GM21786 (cell line): Measurements from ENCODE around the gene HAPLN1.
"Not testable (repeated sequence)": the region's sequence is repeated elsewhere in the genome, so short reads cannot be mapped to it uniquely, and the experiment has no call there.

ENCODE experiments used
- ATAC-seq: cut with Tn5 transposase; IDR thresholded peaks from one replicate; pipeline ENCODE4 v1.9.1; 2021; ENCODE audit not compliant: unreplicated experiment

The HAPLN1 gene

GRCh38 chr5:83720836-83721537, at the start of gene HAPLN1:
HAPLN1 (minus strand) TSS chr5:83720855; CDS start chr5:83673523, 47,332 bp downstream.
- ATAC-seq, result no peak

GRCh38 chr5:83767409-83767992, 46.8 kb upstream of the HAPLN1 start:
- ATAC-seq, result no peak

DNA sequence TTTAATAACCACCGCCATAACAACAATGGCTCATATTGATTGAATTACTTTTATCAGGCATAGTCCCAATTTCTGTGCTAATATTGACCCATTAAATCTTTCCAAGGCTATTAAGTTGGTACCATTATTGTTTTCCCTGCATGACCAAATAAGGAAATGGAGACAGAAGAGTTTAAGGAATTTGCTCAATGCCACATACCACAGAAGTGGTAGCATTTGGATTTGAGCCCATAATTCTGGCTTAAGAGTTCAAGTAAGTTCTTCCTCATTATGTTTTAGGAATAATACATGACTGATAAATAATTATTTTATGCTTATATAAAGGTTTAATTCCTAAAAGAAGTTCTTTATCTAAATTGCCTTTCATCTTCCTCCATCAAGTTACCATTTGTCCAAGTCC, 43.4 kb upstream of the HAPLN1 start:
- no peak for ATAC-seq

- no peak for ATAC-seq
These were observed 39.9 kb upstream of the HAPLN1 start for GRCh38 chr5:83760579-83760978.

GRCh38 chr5:83752700-83753099, 32.0 kb upstream of the HAPLN1 start:
- no peak for ATAC-seq

DNA sequence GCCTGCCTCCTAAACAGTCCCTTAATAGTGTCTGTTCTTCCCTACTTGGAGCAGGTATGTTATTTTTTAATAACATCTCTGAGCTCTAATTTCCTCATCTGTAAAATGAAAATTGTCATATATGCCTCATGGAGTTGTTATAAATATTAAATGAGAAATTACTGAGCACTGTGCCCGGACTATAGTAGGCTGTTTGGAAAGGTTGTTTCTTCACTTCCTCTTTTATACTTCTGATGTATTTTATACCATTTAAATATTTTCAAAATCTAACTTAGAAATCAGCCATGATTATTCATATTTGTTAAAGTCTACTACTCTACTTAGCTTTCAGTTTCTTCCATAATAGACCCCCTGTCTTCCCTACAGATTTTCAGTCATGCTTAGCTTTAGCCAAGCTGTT, 30.5 kb upstream of the HAPLN1 start:
- no peak for ATAC-seq

- no peak for ATAC-seq
These were observed 30.1 kb upstream of the HAPLN1 start for GRCh38 chr5:83750749-83751148.

- no peak for ATAC-seq
These were observed 25.2 kb upstream of the HAPLN1 start for GRCh38 chr5:83745816-83746215.

DNA sequence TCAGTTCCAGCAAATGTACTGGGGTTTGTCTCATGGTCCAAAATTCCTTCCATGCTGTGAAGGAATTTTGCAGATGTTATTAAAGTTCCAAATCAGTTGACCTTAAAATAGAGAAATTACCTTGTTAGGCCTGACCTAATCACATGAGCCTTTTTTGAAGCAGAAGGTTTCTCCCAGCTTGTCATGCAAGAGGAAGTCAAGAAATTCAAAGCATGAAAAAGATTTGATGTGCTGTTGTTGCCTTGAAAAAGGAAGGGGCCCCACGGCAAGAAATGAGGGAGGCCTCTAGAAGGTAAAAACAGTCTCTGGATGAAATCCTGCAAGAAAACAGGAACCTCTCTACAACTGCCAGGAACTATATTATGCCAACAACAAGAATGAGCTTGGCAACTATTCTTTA, 24.2 kb upstream of the HAPLN1 start:
- ATAC-seq, result no peak

DNA sequence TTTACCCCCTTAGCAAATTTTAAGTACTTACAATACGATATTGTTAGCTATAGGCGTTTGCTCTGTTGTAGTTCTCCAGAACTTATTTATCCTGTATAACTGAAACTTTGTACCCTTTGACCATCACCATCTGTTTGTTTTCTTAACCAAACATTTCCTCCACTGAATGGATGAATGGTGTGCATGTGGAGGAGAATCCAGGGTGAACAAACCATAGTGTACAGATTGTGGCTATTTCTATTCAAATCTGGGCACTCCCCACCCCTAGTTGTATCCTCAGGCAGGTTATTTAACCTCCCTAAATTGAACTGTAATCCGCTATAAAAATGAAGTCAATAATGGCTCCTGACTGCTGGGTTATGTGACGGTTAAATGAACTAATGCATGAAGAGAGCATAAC, 21.4 kb upstream of the HAPLN1 start:
- ATAC-seq, result no peak

DNA sequence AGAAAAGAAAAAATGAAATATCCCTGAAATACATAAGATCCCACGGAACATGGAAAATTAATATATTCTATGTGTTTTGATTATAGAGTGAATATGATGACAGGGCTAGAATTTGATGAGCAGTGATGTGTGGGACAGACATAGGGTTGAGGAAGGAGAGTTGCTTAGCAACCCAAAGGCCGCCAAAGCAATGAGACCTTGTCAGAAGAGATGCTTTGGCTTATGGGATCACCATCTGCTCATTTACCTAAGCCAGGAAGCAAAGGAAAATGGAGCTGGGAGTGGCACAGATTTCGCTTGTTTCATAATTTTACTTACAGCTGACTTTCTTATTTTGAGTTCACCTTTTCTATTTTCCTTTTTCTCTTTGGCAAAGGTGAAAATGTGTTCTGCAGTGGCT, 20.9 kb upstream of the HAPLN1 start:
- no peak for ATAC-seq

GRCh38 chr5:83740741-83741140, 20.1 kb upstream of the HAPLN1 start:
- ATAC-seq, result peak; percentile 89

GRCh38 chr5:83736169-83736568, 15.5 kb upstream of the HAPLN1 start:
- ATAC-seq, result not testable (repeated sequence)

DNA sequence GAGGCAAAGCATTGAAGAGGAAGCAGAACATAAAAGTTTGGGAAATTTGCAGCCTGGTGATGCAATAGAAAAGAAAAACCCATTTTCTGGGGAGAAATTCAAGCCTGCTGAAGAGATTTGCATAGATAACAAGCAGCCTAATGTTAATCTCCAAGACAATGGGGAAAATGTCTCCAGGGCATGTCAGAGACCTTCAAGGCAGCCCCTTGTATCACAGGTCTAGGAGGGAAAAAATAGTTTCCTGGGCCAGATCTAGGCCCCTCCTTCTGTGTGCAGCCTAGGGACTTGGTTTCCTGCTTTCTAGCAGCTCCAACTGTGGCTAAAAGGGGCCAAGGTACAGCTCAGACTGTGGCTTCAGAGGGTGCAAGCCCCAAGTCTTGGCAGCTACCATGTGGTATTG, 14.4 kb upstream of the HAPLN1 start:
- ATAC-seq, result not testable (repeated sequence)

DNA sequence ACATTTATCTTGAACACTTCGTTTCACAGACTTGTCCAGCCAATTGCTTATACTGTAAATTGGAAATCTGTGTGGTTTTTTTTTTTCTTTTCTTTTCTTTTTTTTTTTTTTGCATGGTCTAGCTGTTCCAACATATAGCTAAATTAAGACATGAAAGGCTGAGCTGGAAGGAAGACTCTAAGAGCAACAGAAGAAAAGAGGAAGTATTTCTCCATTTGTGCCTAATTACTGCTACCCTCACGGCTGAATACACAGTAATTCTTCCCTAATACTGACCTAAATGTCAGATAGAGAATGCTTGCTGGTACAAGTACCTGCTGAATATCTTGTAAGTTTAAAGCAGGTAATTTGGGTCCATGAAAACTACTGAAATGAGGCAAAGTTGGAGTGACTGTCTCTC, 11.0 kb upstream of the HAPLN1 start:
- peak; percentile 63 for ATAC-seq

DNA sequence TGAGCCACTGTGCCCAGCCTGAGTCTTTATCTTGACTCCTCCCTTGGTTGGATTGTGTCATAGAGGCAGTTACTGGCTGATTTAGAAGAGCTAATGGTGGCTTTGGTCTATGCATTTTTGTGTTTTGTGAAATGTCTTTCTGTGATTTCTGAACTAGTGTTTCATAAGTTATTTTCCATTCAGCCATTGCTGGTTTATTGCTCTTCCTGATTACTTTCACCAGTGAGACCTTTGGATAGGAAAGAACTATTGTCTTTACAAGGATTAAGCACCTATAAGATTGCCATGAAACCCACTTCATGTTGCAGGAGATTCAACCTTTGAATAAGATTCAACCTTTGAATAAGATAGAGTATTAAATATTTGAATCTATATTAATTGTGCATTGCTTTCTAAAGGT, 8.7 kb upstream of the HAPLN1 start:
- ATAC-seq, result no peak

GRCh38 chr5:83726912-83727311, 6.3 kb upstream of the HAPLN1 start:
- ATAC-seq, result no peak

DNA sequence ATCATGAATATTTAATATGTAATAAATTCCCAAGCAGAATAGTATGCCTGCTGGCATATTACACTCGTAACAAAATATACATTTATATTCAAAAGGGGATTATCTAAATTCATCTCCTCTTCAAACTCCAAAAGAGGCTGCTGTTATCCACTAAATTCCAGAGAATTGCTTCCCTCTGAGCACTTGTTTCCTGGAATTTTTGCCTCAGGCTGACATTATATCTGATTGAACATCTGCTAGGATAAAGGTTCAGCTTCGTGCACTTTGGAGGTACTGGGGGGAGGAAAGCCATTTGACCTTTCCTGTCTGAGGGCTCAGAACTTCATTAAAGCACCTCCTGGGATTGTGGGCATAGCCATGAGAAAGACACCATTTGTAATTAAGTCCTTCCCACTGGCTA, 4.3 kb upstream of the HAPLN1 start:
- no peak for ATAC-seq

- no peak for ATAC-seq
These were observed 3.3 kb upstream of the HAPLN1 start for GRCh38 chr5:83724001-83724400.

DNA sequence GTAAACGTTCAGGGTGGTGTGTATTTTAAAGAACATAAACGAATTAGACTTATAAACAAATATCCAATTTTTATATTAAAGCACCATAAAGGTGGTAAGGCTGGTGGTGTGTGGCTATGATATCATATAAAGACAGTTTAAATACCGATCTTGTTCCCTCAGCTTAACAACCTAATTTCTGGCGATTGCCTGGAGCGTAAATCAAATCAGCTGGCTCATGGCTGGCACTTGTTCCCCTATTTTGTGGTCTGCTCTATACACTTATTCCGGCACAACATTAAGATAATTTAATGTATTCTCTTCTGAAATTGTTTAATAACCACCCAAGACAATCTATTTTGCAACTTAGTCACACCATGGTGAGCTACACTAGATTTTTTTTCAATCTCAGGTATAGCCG, 2.4 kb upstream of the HAPLN1 start:
- no peak for ATAC-seq

DNA sequence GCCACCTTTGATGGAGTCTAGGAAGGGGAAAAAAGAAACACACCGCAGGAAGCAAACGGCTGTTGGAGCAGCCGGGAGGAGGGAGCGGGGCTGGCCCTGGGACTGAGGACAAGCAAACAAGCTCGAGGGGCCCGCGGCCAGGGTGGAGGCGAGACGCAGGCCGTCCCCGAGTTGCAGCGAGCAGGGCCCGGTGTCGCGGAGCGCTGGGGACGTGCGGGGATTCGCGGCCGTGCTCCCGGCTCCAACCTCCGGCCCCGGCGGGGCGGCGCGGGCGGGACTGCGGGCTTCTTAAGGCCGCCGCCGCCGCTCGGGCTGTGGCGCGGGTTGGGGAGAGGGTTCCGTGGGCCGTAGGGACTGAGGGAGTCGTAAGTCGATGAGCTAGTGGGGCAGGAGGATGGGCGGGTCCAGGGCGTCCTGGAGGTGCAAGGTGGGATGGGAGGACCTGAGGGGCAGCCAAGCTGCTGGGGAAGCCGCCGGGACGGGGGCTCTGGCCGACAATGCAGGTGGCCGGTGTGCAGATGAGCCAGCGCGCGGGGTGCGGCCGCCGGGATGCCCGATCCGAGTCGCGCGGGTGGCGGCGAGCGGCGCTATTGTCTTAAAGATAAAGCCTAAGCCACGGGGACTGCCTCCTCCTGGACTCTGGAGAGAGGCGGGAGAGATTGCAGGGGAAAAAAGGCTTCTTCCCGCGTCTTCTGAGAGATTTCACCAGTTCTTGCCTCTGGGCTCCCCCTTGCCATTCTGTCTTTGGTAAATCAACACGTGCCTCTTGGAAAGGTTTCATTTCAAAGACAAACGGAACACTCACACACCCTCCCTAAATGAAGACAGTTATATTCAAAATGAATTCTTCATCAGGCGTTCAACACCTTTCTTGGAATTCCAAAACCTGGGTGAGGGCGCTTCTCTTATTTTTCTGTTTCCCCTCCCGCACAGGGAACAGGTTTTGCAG, 1.6 kb upstream of the HAPLN1 start:
- peak; percentile 63 for ATAC-seq
